ENCODE measurements around the gene CLPX. TPM values are rescaled to one million over a fixed set of nuclear protein-coding genes. Genes with fewer than 3 reads are reported as not detected.

Gene CLPX
- total RNA-seq, 2 experiments from 2014 or later = 26.0 to 53.3 TPM

DNA sequence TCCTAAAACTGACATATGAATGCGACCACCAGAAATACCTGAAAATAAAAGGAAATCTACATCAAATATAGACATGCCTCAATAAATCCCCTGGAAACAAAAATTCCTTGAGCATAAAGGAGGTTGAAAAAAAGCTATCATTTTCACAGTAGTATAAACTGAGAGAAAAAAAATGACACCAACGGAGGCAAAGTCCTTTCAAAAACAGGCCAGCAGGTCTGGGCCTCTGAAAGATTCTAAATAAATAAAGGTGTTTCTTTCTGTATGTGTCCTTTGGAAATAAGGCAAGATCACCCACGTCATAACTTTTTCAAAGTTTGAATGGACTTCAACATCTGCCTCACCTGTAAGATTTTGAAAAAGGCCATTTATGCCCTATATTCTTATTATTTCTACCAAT, 5.0 kb downstream of the CLPX start:
- ChIA-PET CTCF (ENCODE audit: unreplicated experiment) (no interaction called here), POLR2A (interaction anchor here (1.3 kb wide), 1 partner anchor 107 kb away, joined by 3 read pairs; the partner anchor contains the start of gene PARP16)
- Histone ChIP-seq H3K9me3 (ENCODE audit: low read length) (no peaks in the 10 kb centered on the region), H3K4me1 (ENCODE audit: insufficient read depth, low read length, poor library complexity, severe bottlenecking) (peaks cover 17% of the 10 kb centered on the region), H3K4me2 (ENCODE audit: low read length) (no peak overlapping the region), H3K79me2 (ENCODE audit: insufficient read depth, low read depth, low read length) (peaks cover 60% of the 10 kb centered on the region), H3K36me3 (ENCODE audit: insufficient read depth, low read length) (peaks cover 57% of the 10 kb centered on the region), H3K9me2 (ENCODE audit: insufficient read depth, low read length) (no peaks in the 10 kb centered on the region), H2AFZ (ENCODE audit: low read length) (no peak overlapping the region), H3K4me3 (ENCODE audit: low read depth, low read length, poor library complexity, severe bottlenecking) (no peak overlapping the region), H4K20me1 (ENCODE audit: insufficient read depth, low read length) (no peaks in the 10 kb centered on the region; the same call in 1 of the 2 replicates), H3K27ac (ENCODE audit: low read depth, low read length, poor library complexity, severe bottlenecking) (no peak overlapping the region)
- intact Hi-C loops (cut with micrococcal nuclease; ENCODE audit: unreplicated experiment) = loop anchor here (10.0 kb wide), 1 partner anchor 145 kb away; no protein-coding TSS in a partner anchor
- TF ChIP-seq, protein P1, sequence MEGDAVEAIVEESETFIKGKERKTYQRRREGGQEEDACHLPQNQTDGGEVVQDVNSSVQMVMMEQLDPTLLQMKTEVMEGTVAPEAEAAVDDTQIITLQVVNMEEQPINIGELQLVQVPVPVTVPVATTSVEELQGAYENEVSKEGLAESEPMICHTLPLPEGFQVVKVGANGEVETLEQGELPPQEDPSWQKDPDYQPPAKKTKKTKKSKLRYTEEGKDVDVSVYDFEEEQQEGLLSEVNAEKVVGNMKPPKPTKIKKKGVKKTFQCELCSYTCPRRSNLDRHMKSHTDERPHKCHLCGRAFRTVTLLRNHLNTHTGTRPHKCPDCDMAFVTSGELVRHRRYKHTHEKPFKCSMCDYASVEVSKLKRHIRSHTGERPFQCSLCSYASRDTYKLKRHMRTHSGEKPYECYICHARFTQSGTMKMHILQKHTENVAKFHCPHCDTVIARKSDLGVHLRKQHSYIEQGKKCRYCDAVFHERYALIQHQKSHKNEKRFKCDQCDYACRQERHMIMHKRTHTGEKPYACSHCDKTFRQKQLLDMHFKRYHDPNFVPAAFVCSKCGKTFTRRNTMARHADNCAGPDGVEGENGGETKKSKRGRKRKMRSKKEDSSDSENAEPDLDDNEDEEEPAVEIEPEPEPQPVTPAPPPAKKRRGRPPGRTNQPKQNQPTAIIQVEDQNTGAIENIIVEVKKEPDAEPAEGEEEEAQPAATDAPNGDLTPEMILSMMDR (conservative IDR thresholded peaks at IDR 0.05; ENCODE audit: low read length) = no peak
- no peak for TF ChIP-seq EZH2phosphoT487 (IDR thresholded peaks at IDR 0.05; ENCODE audit: borderline replicate concordance, low read depth, low read length)
- BruUV-seq (replicated peaks) = no TSS peak
- DNase-seq (ENCODE audit: low spot score) = no peak

- H3K9me2 ChIP-seq (ENCODE audit: insufficient read depth, low read length) = no peaks in the 10 kb centered on the region
- no peak overlapping the region for H3K4me3 ChIP-seq (ENCODE audit: low read depth, low read length, poor library complexity, severe bottlenecking)
- no peak overlapping the region for H3K4me2 ChIP-seq (ENCODE audit: low read length)
- peaks cover 76% of the 10 kb centered on the region for H3K36me3 ChIP-seq (ENCODE audit: insufficient read depth, low read length)
- TF ChIP-seq, protein P1 (conservative IDR thresholded peaks at IDR 0.05; ENCODE audit: low read length) = no peak
- no peak for TF ChIP-seq EZH2phosphoT487 (IDR thresholded peaks at IDR 0.05; ENCODE audit: borderline replicate concordance, low read depth, low read length)
- intact Hi-C loops (cut with micrococcal nuclease; ENCODE audit: unreplicated experiment) = no loop called here
- no peak overlapping the region for H3K27ac ChIP-seq (ENCODE audit: low read depth, low read length, poor library complexity, severe bottlenecking)
- POLR2A ChIA-PET = interaction anchor here (0.6 kb wide), 1 partner anchor 116 kb away, joined by 4 read pairs; no protein-coding TSS in a partner anchor
- no peak overlapping the region for H2AFZ ChIP-seq (ENCODE audit: low read length)
- CTCF ChIA-PET (ENCODE audit: unreplicated experiment) = no interaction called here
- H3K9me3 ChIP-seq (ENCODE audit: low read length) = no peaks in the 10 kb centered on the region
- no peaks in the 10 kb centered on the region; the same call in 1 of the 2 replicates for H4K20me1 ChIP-seq (ENCODE audit: insufficient read depth, low read length)
- no TSS peak for BruUV-seq (replicated peaks)
- H3K79me2 ChIP-seq (ENCODE audit: insufficient read depth, low read depth, low read length) = peaks cover 40% of the 10 kb centered on the region
- no peak for DNase-seq (ENCODE audit: low spot score)
- peaks cover 7% of the 10 kb centered on the region for H3K4me1 ChIP-seq (ENCODE audit: insufficient read depth, low read length, poor library complexity, severe bottlenecking)
These were observed 7.2 kb downstream of the CLPX start for GRCh38 chr15:65177901-65178300.

DNA sequence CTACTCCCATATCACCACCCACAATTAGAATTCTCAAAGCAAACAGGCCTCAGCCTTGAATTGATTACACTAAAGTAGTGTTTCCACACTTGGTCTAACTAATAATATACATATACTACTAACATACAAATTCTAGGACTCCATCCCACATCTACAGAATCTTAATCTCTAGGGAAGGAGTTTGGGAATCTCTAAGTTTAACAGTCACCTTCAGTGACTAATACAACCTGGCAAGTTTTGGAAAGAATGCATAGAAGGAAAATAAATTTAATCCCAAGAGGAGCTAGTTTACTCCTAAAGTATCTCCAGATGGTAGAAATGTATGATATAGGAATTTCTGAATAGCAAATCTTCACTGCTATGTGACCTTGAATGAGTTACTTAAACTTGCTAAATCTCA, 9.1 kb downstream of the CLPX start:
- peaks cover 88% of the 10 kb centered on the region for H3K36me3 ChIP-seq (ENCODE audit: insufficient read depth, low read length)
- intact Hi-C loops (cut with micrococcal nuclease; ENCODE audit: unreplicated experiment) = no loop called here

More for the DNA sequence above, 9.1 kb downstream of the CLPX start:
- H4K20me1 ChIP-seq (ENCODE audit: insufficient read depth, low read length) = no peaks in the 10 kb centered on the region
- H2AFZ ChIP-seq (ENCODE audit: low read length) = no peak overlapping the region
- H3K79me2 ChIP-seq (ENCODE audit: insufficient read depth, low read depth, low read length) = peaks cover 22% of the 10 kb centered on the region
- no TSS peak for BruUV-seq (replicated peaks)
- H3K4me1 ChIP-seq (ENCODE audit: insufficient read depth, low read length, poor library complexity, severe bottlenecking) = no peaks in the 10 kb centered on the region
- H3K4me2 ChIP-seq (ENCODE audit: low read length) = no peak overlapping the region
- DNase-seq (ENCODE audit: low spot score) = no peak
- H3K27ac ChIP-seq (ENCODE audit: low read depth, low read length, poor library complexity, severe bottlenecking) = no peak overlapping the region
- no peak for TF ChIP-seq EZH2phosphoT487 (IDR thresholded peaks at IDR 0.05; ENCODE audit: borderline replicate concordance, low read depth, low read length)
- TF ChIP-seq, protein P1 (conservative IDR thresholded peaks at IDR 0.05; ENCODE audit: low read length) = no peak
- H3K4me3 ChIP-seq (ENCODE audit: low read depth, low read length, poor library complexity, severe bottlenecking) = no peak overlapping the region
- no peaks in the 10 kb centered on the region for H3K9me2 ChIP-seq (ENCODE audit: insufficient read depth, low read length)
- CTCF ChIA-PET (ENCODE audit: unreplicated experiment) = no interaction called here
- POLR2A ChIA-PET = no interaction called here
- H3K9me3 ChIP-seq (ENCODE audit: low read length) = no peaks in the 10 kb centered on the region

Measured in OCI-LY7 (cell line).